Adrenal gland (tissue), 5 donors: ENCODE data around the gene TCF12.

ENCODE experiments used
- CTCF ChIP-seq, 6 experiments: fragments of 450-650 bp in 4 of 6; fragments of 200-600 bp in 2 of 6; sonication (generic) in 1 of 6; IDR thresholded peaks; 1 replicate in 5 of 6; 2 replicates in 1 of 6; pipeline versions ENCODE4 v1.5.1 to v1.8.0; 2016 to 2021; ENCODE audit warnings: antibody characterized with exemption in 6 of 6, mild to moderate bottlenecking in 2 of 6, moderate library complexity in 1 of 6
- POLR2A ChIP-seq, 2 donors: fragments of 450-650 bp; IDR thresholded peaks; one replicate each; pipeline ENCODE4 v1.6.1; 2017; ENCODE audit warnings: antibody characterized with exemption in 2 of 2, mild to moderate bottlenecking in 2 of 2, moderate library complexity in 1 of 2
- donor health status: DM: no; HTN: no; CAD: no.

GRCh38 chr15:56893364-56893678, 25.1 kb upstream of the TCF12 start:
- TF ChIP-seq CTCF (IDR thresholded peaks at IDR 0.05), result no peak
- TF ChIP-seq POLR2A (IDR thresholded peaks at IDR 0.05), result no peak
